GM19239 (cell line): Measurements from ENCODE around the gene DKKL1.

Experiments used
- DNase-seq: peaks from one replicate; pipeline ENCODE4 v3.0.0; 2011; ENCODE audit warnings: low spot score; ENCODE audit not compliant: insufficient read length
- FAIRE-seq: peaks from 2 replicates; lab custom pipeline; 2011; peaks lifted over from hg19 to GRCh38; lab: Jason Lieb, UNC

The DKKL1 gene

DNA sequence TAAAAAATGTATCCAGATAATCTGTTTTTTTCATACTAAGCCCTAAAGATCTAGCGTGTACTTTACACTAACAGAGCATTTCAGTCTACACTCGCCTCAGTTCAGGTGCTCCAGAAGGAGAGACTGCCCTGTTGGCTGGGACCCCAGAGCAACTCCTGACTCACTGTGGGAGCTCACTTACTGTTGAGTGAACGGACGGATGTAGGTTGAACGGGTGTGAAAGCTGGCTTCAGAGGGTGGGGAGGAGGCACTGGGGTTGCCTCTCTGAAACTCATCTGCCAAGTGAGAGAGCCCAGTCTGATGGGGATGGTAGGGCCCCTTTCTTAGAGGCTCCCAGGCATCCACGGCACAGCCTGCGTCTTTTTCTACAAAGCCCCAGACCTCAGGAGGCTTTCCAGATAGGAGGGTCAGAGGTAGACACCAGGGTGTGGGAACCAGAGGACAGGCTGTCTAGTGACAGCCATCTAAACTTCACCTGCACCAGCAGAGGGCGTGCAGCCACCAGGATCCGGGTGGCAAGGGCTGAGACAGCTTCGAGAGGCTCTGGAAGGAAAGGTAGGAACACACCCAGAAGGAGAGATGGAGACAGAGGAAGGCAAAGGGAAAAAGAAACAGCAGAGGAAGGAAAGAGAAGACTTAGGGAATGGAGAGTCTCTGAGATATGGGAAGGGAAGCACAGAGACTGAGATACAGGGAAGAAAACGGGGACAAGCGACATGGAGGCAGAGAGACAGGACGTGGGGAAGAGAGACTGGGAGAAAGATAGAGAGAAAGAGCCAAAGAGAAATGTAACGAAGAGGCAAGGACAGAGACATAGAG lies 28.1 kb downstream of the DKKL1 start:
- FAIRE-seq (peak; percentile 95), DNase-seq (peak; percentile 87)

DNA sequence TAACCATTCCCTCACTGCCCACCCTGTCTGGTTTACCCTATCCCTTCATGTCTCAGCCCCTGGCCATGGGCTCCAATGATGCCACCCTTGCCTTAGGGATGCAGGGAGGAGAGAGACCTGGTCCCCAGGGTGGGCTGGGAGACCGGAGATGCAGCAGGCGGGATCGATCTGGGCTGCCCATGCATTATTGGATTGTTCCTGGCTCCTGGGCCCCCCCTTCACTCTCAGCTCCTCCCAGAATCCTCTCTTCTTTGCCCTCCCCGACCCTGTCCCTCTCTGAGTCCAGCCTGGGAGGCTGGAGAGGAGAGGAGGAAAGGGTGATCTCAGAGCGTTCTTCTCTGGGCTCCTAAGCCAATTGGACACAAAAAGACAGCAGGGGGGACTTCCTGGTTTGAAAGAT lies 30.2 kb downstream of the DKKL1 start:
- FAIRE-seq (no peak), DNase-seq (no peak)

DNA sequence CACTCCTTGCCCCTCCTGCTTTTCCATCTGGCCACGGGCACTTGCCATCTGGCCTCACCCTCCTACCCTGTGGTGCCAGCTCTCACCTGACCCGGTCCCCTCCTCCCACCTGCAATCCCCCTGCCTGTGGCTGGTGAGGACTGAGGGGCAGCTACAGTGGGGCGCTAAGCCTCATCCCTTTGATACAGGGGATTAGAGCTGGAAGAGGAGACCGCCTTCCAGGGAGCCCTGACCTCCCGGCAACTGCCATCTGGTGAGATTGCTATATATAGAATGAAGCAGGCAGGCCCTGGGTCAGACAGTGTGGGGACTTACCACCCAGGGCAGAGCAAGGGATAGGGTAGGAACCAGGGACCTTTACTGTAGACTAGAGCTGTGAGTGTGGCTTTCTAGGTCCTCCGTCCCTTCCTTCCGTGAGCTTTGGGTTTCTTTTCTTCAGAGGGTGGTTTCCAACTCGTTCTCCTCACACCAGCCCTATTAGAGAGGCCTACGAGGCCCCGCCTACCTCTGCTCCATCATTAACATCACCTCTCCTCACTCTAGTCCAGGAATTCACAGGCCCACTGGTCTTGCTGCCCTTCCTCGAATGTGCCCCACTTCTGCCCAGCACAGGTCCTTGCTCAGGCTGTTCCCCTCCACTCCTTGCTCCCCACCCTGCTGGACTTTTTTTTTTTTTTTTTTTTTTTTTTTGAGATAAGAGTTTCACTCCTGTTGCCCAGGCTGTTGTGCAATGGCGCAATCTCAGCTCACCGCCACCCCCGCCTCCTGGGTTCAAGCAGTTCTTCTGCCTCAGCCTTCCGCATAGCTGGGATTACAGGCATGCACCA lies 32.1 kb downstream of the DKKL1 start:
- DNase-seq (no peak), FAIRE-seq (no peak)

DNA sequence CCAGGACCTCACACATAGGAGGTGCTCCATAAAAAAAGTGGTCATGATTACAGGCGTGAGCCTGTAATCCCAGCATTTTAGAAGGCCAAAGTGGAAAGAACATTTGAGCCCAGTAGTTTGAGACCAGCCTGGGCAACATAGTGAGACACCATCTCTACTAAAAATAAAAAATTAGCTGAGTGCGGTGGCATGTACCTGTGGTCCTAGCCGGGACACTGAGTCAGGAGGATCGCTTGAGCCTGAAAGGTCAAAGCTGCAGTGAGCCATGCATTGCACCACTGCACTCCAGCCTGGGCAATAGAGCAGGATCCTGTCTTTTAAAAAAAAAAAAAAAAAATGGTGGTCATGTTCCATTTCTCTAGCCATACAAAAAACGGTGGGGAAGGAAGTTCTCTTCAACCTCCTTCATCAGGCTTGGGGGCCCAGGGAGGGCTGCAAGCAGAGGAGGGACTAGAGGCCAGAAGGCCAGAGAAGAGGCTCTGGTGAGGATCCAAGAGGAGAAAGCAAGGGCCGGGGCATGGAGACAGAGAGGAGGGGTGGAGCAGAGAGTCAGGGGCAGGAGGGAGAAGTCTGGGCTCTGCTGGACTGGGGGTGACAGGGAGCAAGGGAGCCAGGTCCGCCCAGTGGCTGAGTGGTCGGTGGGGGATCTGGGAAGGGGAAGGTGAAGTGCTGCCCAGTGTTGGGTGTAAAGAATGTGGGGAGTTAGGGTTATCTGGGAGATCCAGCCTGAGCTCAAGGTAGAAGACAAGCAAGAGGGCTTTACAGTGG lies 33.2 kb downstream of the DKKL1 start:
- DNase-seq (no peak), FAIRE-seq (no peak)

DNA sequence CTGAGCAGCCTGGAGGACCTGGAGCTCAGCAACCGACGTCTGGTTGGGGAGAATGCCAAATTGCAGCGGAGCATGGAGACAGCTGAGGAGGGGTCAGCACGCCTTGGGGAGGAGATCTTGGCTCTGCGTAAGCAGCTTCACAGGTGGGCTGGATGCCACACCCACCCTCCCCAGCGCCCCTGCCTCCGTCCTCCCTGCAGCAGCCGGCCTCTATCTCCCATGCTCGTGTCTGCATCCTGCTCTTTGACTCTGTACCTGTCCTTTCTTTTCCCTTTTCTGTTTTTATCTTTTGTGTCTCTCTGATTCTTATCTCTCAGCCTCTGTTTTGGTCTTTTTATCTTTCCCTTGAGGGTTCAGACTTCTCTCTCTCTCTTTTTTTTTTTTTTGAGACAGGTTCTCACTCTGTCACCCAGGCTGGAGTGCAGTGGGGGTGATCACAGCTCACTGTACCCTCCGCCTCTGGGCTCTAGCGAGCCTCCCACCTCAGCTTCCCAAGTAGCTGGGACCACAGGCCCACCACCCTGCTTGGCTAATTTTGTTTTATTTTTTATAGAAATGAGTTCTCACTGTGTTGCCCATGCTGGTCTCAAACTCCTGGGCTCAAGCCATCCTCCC lies 34.4 kb downstream of the DKKL1 start:
- no peak for FAIRE-seq
- no peak for DNase-seq

DNA sequence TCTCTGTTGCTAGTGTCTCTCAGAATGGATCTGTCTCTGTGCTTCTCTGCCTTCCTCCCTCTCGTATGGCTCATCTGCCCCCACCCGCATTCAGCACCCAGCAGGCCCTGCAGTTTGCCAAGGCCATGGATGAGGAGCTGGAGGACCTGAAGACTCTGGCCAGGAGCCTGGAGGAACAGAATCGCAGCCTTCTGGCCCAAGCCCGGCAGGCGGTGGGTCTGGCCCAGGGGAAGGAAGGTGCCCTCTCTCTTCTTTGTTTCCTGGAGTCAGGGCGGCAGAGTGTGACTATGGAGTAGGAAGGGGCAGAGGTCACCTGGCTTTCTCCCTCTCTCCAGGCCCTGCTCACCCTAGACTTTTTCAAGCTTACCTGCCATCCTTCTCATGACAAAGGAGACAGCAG lies 35.3 kb downstream of the DKKL1 start:
- DNase-seq: no peak
- no peak for FAIRE-seq

DNA sequence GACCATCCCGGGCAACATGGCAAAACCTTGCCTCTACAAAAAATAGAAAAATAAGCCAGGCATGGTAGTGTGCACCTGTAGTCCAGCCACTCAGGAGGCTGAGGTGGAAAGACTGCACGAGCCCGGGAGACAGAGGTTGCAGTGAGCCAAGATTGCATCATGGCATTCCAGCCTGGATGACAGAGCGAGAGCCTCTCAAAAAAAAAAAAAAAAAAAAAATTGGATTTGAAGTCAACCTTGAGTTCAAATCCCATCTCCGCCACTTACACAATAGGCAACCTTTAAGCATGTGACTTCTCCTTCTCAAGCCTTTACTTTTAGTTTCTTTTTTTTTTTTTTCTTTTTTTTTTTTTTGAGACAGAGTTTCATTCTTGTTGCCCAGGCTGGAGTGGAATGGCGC lies 36.4 kb downstream of the DKKL1 start:
- no peak for FAIRE-seq

DNA sequence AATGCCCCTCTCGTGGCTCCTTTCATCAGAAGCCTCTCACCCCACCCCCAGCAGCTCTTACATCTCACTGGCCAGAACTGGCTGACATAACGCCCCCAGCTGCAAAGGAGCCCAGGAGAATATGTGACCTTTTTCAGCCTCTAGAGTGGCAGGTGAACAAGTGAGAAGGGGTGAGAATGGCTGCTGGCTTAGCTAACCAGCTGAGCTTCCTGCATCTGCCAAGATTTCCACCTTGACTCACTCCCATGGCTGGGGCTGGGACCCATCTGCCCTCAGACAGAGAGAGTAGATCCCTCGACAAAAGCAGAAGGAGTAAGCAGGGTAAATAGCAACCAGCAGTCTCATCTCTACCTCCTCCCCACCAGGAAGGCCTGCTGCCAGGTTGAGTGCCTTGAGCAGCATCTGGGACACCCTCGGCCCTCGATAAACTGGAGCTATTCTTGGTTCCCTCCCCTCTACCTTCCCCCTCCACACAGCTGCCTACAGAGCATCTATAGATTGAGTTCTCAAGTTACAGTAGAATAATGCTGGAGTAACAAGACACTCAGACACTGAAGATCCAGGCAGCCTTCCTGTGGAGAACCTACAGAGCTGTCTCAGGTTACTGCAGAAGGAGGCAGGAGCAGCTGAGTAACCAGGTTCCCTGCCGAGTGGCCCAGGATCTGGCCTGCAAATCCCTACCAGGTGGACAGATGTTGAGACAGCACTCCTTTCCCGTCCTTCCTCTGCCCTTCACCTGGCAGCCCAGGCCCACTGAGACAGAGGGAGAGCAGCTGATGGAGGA lies 39.9 kb downstream of the DKKL1 start:
- DNase-seq (no peak), FAIRE-seq (no peak)

More for the DNA sequence above, 36.4 kb downstream of the DKKL1 start:
- no peak for DNase-seq

DNA sequence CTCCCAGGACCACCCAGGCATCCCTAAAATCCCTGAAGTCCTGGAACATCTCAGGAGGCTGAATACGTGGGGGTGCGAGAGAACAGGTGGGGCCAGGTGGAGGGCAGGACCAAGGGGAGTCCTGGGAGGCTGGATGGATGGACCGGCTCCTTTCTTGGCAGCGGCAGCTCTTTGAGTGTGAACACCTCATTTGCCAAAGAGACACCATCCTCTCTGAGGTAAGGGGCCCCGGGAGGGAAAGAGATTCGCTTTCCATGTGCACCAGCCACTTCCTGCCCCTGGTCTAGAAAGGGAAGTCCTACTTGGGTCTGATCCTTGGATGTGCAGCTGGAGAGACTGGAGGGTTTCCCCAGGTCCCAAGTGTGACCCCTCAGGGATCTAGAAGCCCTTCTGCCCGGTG lies 43.4 kb downstream of the DKKL1 start:
- no peak for FAIRE-seq
- no peak for DNase-seq

DNA sequence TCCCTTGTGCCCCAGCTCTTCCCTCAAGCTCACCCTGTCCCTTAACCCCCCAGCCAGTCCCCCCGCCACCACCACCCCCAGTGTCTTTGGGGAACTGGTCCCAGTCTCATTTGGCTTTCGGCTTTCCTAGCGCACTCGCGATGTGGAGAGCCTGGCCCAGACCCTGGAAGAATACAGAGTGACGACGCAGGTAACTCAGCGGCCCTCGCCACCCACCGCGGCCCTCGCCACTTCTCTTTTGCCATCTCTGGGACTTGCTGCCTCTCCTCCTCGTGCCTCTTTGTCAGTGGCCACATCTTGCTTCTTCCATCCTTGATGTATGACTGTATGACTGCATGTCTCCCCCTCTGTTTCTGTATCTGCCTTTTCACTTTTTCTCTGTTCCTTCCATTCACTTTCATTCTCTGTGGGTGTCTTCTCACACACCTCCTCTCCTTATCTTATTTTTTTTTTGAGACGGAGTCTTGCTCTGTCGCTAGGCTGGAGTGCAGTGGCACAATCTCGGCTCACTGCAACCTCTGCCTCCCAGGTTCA lies 43.9 kb downstream of the DKKL1 start:
- FAIRE-seq (no peak), DNase-seq (no peak)

DNA sequence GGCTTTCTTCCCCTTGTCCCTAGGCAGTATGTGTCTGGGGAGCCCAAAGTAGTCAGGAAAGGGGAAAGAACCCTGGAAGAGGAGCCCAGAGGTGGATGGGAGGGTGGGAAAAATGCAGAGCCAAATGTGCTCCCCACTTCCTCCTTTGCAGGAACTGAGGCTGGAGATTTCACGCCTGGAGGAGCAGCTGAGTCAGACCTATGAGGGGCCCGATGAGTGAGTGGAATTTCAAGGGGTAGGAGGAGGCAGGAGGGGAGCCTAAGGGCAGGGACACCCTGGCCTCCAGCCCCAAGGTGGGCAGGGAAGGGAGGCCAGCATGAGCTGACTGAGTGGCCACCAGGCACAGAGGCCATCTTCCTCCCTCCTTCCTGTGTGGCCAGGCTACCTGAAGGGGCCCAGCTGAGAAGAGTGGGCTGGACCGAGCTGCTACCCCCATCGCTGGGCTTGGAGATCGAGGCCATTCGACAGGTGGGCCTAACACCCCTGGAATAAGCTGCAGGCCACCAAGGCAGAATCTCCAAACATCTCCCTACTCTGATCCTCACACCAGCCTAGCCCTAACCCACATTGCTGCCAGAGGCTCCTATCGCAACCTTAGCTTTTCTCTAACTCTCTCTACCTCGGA lies 45.3 kb downstream of the DKKL1 start:
- FAIRE-seq (no peak), DNase-seq (no peak)

DNA sequence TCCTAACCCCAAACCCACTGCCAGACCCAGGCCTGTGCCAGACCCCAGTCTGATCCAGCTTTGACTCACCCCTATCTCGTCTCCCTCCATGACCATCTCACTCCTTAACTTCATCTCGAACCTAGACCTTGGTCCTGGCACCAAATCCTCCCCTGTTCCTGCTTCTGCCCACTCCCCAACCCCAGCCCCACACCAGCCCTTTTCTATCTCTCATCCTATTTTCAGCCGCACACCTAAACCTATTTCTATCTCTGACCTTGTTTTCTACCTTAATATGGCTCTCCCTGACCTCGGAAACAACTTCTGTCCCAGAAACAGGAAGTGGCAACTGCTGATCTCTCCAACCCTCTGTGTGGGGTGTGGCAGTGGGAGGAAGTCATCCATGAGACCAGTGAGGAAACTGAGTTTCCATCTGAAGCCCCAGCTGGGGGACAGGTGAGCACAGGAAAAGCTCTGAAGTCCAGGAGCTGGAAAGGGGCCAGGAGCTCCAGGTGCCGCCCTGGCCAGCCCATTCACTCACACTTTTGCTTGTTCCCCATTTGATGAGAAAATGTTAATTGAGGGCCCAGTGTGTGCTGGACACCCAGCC lies 45.9 kb downstream of the DKKL1 start:
- FAIRE-seq (peak; percentile 90), DNase-seq (no peak)

DNA sequence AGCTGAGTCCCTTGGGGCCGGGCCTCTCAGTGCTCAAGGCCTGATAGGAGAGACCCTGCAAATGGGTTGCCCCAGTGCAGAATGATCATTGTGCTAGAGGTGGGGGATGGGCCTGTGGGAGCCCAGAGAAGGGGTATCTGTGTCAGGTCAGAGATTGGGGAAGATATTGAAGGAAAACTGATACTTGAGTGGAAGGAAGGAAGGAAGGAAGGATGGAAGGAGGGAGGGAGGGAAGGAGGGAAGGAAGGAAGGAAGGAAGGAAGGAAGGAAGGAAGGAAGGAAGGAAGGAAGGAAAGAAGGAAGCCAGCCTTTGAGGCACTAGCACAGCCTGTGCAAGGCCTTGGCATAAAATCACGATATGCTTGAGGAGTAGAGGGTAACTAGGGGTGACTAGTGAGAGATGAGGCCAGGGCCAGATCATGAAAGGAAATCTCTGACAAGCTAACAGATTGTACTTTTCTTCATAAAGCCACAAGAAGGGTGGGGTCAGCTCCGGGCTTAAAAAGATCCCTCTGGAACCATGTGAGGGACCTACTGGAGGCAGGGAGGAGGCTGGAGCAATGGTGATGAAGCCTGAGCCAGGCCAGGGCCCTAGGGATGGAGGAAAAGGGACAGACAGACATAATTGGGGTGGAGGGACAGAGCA lies 48.1 kb downstream of the DKKL1 start:
- FAIRE-seq (no peak), DNase-seq (no peak)

DNA sequence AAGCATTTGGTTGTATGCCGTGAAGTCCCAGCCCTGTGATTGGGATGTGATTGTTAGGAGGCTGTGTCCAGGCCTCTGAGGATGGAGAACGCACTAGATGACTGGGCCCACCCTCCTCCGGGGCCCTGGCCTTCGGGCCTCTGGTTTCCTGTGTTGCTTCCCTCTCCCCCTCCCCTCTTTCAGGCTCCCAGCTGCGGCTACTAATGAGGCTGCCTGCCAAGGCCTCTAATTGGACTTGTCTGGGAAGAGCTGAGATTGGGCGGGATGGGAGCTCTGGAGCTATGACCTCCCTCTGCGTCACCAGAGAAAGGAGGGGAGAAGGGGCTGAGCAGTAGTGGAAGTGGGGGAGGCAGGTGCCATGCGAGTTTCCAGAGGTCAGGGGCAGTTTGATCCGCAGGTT lies 49.7 kb downstream of the DKKL1 start:
- no peak for DNase-seq
- FAIRE-seq: no peak

DNA sequence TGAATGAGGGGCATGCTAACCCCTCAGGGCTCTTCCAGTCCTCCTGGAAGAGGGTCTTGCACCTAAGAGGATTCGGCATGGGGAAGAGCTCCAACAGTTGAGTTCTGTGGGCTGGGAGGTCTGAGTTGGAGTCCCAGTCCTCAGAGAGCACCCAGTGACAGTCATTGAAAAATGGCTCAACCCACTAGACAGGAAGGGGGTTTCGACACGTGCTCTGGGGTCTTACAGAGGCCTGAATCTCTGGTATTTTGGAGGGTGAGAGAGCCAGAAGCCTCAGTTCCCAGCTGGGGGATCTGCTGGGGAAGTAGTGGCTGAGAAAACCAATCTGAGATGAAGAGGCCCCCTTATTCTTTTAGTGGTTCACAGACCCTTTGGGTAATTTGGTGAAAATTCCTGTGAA lies 50.6 kb downstream of the DKKL1 start:
- no peak for DNase-seq
- no peak for FAIRE-seq

DNA sequence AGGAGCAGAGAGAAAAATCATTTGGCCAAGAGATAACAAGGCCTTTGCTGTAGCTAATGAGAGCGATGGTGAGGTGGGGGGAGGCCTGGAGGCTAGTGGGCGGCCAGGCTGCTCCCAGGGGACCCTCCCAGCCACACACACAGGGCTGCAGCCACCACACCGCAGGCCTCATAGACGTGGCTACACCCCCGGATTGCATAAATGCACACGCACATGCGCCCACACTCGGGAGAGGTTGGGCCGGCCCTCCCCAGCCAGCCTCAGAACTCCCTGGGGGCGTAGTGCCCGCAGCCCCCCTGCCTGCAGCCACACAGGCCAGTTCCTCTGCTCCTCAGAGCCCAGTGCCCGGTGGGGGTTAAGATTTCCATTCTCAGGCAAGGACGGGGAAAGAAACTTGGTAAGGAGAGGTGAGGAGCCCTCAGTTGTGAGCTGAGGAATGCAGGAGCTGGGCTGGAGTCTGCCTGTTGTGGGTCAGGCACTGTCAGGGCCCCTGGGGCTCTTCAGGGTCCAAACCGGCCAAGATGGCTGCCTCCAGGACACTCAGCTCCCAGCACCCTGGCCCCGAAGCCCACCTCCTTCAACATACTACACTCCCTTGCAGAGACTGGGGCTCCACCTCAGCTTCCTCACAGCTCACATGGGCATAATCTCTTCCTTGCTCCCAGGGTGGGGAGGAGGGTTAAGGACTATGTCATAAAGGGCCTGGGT lies 51.6 kb downstream of the DKKL1 start:
- FAIRE-seq (no peak), DNase-seq (no peak)

DNA sequence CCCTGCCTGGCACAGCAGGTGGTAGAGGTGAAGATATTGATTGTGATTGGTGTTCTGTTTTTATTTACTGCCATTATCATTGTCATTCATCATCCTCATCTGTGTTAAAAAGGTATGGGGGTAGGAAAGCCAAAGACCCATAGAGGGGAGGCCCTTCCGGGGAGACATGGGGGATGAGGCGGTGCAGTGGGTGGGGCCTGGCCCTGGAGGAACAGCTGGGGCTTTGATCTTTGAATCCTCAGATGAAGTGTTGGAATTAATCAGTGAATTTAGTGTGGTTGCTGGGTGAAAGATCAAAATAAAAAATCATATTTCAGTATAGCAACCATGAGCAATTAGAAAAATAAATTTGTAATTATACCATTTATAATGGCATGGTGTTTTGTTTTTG lies 52.1 kb downstream of the DKKL1 start:
- no peak for DNase-seq
- FAIRE-seq: no peak

DNA sequence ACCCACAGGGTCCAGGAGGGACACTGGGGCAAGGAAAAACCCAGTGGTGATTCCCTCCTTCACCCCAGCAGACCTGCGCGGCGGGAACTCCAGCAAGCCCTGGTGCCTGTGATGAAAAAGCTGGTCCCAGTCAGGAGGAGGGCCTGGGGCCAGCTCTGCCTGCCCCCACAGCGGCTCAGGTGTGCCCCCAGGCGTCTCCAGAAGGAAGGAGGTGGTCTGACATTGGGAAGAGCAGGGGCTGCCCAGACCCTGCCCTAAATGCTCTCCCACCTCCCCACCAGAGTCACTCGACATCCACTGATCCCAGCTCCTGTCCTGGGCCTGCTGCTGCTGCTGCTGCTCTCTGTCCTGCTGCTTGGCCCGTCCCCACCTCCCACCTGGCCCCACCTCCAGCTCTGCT lies 53.4 kb downstream of the DKKL1 start:
- DNase-seq: no peak

More for the DNA sequence above, 53.4 kb downstream of the DKKL1 start:
- FAIRE-seq: no peak
